Measurements from ENCODE around the gene ASMTL. TPM values are rescaled to one million over a fixed set of nuclear protein-coding genes. Genes with fewer than 3 reads are reported as not detected.
A peak's percentile ranks its signal among the peaks of the same experiment; 100 is the strongest.
"Not testable (repeated sequence)": the region's sequence is repeated elsewhere in the genome, so short reads cannot be mapped to it uniquely, and the experiment has no call there.

The ASMTL gene
- total RNA-seq, 8 experiments from 2014 or later = 15.1 to 46.3 (median 23.4) TPM

DNA sequence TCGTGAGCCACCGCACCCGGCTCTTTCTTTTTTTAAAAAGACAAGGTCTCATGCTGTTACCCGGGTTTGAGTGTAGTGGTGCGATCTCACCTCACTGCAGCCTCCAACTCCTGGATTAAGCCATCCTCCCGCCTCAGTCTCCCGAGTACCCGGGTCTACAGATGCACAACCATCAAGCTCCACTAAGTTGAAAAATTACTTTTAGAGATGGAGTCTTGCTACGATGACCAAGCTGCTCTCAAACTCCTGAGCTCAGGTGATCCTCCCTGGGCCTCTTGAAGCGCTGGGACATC lies 62.8 kb downstream of the ASMTL start:
- no peak overlapping the region for H3K4me3 ChIP-seq
- H3K4me1 ChIP-seq (replicated peaks in 1 of 2) = peaks cover 15 to 18% of the 10 kb centered on the region in 2 donors
- no peak for ATAC-seq (replicated peaks in 6 of 8)
- H3K27ac ChIP-seq = no peak overlapping the region
- in situ Hi-C loops (cut with MboI; ENCODE audit: low pct_unique_long_range_greater_than_20kb in 2 of 9, low sequenced_read_pairs in 9 of 9, unreplicated experiment in 9 of 9) = no loop called here
- WGBS, 10 experiments = 80 to 100% (median 90%) methylated on average over 1 to 9 of the region's 10 CpGs; no CpG with 5 or more reads in 3 of the 10 experiments

DNA sequence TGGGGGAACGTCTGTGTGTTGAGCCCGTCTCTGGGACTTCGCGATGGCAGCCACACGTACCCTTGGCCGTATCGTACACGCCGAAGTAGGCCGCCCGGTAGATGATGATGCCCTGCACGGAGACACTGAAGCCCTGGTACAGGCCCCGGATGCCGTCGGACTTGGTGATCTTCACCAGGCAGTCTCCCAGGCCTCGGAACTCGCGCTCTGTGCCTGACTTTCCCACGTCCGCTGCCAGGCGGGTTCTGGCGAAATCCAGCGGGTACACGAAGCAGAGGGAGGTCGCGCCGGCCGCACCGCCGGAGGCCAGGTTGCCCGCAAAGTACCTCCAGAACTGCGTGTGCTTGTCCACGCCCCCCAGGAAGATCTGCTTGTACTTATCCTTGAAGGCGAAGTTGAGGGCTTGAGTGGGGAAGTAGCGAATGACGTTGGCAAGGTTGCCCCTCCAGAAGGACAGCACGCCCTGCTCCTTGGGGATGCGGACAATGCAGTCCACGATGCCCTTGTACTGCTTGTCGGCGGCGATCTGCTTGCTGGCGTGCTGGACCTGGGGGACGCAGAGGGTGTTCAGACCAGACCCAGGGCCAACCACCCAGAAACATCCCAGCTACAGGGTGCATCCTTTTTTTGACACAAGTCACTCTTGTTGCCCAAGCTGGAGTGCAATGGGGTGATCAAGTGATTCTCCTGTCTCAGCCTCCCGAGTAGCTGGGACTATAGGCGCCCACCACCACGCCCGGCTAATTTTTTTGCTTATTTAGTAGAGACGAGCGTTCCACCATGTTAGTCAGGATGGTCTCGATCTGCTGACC lies 63.3 kb downstream of the ASMTL start:
- in situ Hi-C loops (cut with MboI; ENCODE audit: low pct_unique_long_range_greater_than_20kb in 2 of 9, low sequenced_read_pairs in 9 of 9, unreplicated experiment in 9 of 9) = no loop called here
- Histone ChIP-seq H3K4me3 (no peak overlapping the region), H3K27ac (no peak overlapping the region), H3K4me1 (replicated peaks in 1 of 2) (peaks cover 12 to 15% of the 10 kb centered on the region in 2 donors)
- no peak for ATAC-seq (replicated peaks in 6 of 8)
- WGBS, 10 experiments = 90 to 100% (median 98%) methylated on average over 1 to 8 of the region's 51 CpGs; no CpG with 5 or more reads in 3 of the 10 experiments

DNA sequence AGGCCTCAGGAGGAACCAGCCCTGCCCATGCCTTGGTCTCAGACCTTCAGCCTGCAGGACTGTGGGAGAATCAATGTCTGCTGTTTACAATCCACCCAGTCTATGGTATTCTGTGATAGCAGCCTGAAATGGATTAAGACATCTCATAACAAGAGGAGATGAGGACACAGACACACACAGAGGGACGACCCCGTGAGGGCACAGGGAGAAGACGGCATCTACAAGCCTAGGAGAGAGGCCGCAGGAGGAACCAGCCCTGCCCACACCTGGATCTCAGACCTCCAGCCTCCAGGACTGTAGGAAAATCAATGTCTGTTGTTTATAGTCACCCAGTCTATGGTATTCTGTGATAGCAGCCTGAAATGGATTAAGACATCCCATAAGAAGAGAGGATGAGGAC lies 64.1 kb downstream of the ASMTL start:
- 90 to 100% (median 95%) methylated on average over 1 to 3 of the region's 4 CpGs; no CpG with 5 or more reads in 6 of the 10 experiments for WGBS, 10 experiments
- Histone ChIP-seq H3K27ac (no peak overlapping the region), H3K4me1 (replicated peaks in 1 of 2) (peaks cover 7 to 9% of the 10 kb centered on the region in 2 donors), H3K4me3 (no peak overlapping the region)
- ATAC-seq (replicated peaks in 6 of 8) = no peak
- in situ Hi-C loops (cut with MboI; ENCODE audit: low pct_unique_long_range_greater_than_20kb in 2 of 9, low sequenced_read_pairs in 9 of 9, unreplicated experiment in 9 of 9) = no loop called here

DNA sequence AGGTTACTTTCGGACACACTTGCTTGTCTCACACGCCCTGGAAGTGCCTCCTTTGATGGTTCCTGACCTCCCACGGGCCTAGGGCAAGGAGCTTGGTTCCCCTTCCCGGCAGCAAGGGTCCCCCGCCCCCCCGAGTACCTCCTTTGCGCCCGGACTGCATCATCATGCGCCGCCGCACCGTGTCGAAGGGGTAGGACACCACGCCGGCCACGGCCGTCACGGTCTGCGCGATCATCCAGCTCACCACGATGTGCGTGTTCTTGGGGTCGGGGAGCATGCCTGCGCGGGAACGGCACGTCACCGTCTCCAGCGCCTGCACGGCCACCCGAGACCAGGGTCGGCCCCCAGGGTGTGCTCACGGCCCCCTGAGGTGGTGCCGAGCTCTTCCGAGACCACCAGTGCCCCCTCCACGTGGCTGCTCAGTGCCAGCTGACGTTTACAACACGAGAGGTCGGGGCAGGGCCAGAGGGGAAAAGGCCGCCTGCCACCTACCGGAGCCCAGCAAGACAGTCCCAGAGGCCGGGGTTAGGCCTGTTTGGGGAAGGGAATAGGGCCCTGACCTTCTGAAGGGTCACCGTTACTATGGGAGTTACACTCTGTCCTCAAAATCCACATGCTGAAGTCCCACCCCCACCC lies 65.5 kb downstream of the ASMTL start:
- H3K4me3 ChIP-seq = no peak overlapping the region
- H3K27ac ChIP-seq = no peak overlapping the region
- ATAC-seq (replicated peaks in 6 of 8) = no peak
- in situ Hi-C loops (cut with MboI; ENCODE audit: low pct_unique_long_range_greater_than_20kb in 2 of 9, low sequenced_read_pairs in 9 of 9, unreplicated experiment in 9 of 9) = no loop called here
- WGBS, 10 experiments = 98 to 100% (median 100%) methylated on average over 1 to 7 of the region's 43 CpGs; no CpG with 5 or more reads in 7 of the 10 experiments
- H3K4me1 ChIP-seq (replicated peaks in 1 of 2) = peaks cover 2 to 3% of the 10 kb centered on the region in 2 donors

DNA sequence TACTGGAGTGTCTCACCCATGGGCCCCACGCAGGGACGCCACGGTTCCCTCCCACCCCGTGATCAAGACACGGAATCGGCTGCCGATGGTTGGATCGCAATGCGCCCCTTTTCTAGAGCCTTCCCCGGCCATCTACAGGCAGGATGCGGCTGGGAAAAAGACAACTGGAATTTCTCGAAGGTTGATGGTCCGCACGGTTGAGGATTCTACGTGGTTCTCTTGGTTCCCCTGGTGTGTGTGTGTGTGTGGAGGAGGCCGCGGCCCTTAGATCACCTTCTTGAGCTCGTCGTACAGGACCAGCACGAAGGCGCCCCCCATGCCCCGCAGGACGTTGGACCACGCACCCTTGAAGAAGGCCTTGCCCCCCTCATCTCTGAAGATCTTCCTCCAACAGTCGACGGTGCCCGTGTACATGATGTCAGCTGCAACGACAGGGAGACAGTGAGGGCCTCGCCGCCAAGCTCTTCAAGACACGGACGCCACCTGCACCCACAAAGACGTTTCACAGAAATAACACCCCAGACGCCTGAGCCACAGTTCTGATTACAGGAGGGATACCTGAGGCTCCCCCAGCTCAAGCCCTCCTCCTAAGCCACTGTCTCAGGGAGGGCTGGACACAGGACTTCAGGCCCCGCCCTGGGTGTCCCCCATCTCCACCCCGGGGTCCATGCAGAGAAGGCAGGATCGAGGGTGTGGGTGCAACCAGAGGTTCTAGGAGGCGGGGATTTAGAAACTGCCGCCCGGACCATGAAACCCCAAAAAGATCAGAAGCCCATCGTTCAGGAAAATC lies 66.2 kb downstream of the ASMTL start:
- Histone ChIP-seq H3K4me3 (no peak overlapping the region), H3K4me1 (replicated peaks in 1 of 2) (peaks cover 2 to 3% of the 10 kb centered on the region in 2 donors), H3K27ac (no peak overlapping the region)
- in situ Hi-C loops (cut with MboI; ENCODE audit: low pct_unique_long_range_greater_than_20kb in 2 of 9, low sequenced_read_pairs in 9 of 9, unreplicated experiment in 9 of 9) = no loop called here
- WGBS, 10 experiments = 97 to 100% (median 99%) methylated on average over 3 to 7 of the region's 41 CpGs; no CpG with 5 or more reads in 6 of the 10 experiments
- ATAC-seq (replicated peaks in 6 of 8) = peak in 4 of 8 experiments; percentile 9 to 15 (median 12)

DNA sequence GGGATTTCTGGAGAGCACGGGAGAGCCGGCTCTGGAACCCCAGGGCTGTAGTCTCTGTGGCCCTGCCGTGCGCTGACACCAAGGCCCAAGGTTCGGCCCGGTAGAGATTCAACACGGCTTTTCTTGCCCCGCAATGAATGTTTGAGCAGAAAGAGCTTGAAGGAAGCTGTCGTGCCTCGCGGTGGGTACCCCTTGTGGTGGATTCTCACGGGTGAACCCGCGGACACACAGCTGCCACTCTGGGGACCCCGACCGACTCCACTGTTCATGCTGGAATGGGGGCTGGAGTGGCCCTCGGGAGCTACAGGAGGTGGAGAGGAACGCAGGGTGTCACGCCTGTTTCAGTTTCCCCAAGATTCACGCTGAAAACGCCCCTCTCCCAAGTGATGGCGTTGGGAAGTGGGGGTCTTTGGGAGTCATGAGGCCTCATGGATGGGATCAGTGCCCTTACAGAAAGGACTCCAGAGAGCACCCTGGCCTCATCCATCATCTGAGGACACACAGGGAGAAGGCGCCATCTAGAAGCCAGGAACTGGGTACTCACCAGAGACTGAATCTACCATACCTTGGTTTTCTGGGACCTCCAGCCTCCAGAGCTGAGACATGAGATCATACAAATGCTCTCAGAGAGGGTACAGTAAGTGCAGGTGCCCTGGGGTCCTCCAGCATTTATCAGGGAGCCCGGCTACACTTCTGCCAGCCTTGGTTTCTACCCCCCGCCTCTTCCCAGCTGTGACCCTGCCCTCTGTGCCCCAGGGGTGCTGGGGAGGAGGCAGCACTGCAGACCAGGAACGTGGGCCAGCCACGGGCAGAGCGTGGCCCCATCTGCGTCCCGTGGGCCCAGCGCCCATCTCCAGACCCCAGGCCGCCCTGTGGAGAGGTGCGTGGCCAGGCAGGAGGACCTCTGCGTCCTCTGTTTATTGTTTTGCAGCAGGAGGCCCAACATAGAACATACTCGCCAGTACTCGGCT lies 67.2 kb downstream of the ASMTL start:
- Histone ChIP-seq H3K4me3 (no peak overlapping the region), H3K27ac (no peak overlapping the region), H3K4me1 (replicated peaks in 1 of 2) (no peaks in the 10 kb centered on the region)
- ATAC-seq (replicated peaks in 6 of 8) = peak in 5 of 8 experiments; percentile 10 to 40 (median 33)
- WGBS, 10 experiments = 80 to 100% (median 95%) methylated on average over 2 to 16 of the region's 36 CpGs; no CpG with 5 or more reads in 2 of the 10 experiments
- in situ Hi-C loops (cut with MboI; ENCODE audit: low pct_unique_long_range_greater_than_20kb in 2 of 9, low sequenced_read_pairs in 9 of 9, unreplicated experiment in 9 of 9) = no loop called here

DNA sequence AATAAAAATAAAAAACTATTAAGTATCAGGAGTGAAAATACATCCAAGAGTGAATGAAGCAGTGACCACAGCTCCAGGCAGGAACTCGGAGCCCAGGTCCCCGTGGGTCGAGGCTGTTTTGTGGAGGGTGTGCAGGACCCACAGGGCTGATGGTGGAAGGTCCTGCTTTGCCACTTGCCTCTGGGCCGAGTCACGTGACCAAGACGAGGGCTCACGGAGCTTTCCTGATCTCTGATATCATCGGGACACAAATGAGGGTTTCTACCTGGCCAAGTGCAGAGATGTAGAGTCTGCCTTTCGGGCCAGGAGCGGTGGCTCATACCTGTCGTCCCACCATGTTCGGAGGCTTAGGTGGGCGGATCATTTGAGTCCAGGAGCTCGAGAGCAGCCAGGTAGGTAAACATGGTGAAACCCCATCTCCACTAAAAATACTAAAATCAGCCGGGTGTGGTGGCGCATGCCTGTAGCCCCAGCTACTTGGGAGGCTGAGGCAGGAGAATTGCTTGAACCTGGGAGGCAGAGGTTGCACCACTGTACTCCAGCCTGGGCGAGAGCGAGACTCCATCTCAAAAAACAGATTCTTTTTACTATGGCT lies 68.0 kb downstream of the ASMTL start:
- no peak for ATAC-seq (replicated peaks in 6 of 8)
- Histone ChIP-seq H3K27ac (no peak overlapping the region), H3K4me1 (replicated peaks in 1 of 2) (no peaks in the 10 kb centered on the region), H3K4me3 (no peak overlapping the region)
- 71 to 100% (median 95%) methylated on average over 1 to 5 of the region's 18 CpGs; no CpG with 5 or more reads in 3 of the 10 experiments for WGBS, 10 experiments
- in situ Hi-C loops (cut with MboI; ENCODE audit: low pct_unique_long_range_greater_than_20kb in 2 of 9, low sequenced_read_pairs in 9 of 9, unreplicated experiment in 9 of 9) = no loop called here

DNA sequence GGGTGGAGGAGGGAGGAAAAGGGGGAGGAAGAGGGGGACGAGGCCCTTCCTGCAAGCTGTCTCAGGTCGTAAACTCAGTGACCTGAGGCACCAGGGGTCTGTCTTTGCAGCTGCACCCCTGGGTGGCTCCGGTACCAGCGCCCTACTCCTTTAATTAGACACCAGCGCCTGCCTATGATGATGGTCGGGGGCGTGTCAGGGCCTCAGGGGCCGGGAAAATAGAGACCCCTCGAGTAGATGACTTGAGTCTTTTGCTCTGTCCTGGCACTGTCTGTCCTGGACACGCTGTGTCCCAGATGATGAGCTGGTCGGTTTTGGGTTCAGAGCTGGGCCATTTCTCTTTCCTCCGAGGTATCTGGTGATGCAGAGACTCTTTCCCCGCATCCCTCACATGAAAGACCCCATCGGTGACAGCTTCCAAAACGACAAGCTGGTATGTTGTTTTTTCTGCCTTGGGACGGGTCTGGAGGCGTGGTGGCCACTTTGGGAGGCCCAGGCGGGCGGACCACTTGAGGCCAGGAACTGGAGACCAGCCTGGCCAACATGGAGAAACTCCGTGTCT lies 72.0 kb downstream of the ASMTL start:
- H3K27ac ChIP-seq = no peak overlapping the region
- in situ Hi-C loops (cut with MboI; ENCODE audit: low pct_unique_long_range_greater_than_20kb in 2 of 9, low sequenced_read_pairs in 9 of 9, unreplicated experiment in 9 of 9) = no loop called here
- no peak overlapping the region for H3K4me3 ChIP-seq
- peak in 6 of 8 experiments; percentile 3 to 29 (median 14) for ATAC-seq (replicated peaks in 6 of 8)
- H3K4me1 ChIP-seq (replicated peaks in 1 of 2) = no peaks in the 10 kb centered on the region
- 61 to 96% (median 91%) methylated on average over 2 to 5 of the region's 20 CpGs; no CpG with 5 or more reads in 5 of the 10 experiments for WGBS, 10 experiments

DNA sequence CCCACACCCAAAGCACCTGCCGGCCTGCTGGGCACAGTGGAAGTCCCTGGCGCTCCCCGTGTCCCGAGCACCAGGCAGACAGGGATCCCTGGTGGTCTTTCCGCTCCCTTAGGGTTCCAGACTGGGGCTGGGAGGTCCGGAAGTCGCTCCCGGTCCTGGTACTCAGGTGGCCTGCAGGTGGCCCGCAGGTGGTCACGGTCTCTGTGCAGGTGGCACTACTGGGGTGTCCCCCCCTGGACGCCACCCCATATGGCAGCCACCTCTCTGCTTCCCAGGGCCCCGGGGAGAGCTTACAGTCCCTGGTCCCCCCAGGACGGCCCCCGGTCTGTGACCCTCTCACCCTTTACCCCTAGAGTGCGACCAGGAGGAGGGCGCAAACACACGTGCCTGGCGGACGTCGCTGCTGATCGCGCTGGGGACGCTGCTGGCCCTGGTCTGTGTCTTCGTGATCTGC lies 74.4 kb downstream of the ASMTL start:
- Histone ChIP-seq H3K4me3 (no peak overlapping the region), H3K27ac (no peak overlapping the region), H3K4me1 (replicated peaks in 1 of 2) (no peaks in the 10 kb centered on the region)
- in situ Hi-C loops (cut with MboI; ENCODE audit: low pct_unique_long_range_greater_than_20kb in 2 of 9, low sequenced_read_pairs in 9 of 9, unreplicated experiment in 9 of 9) = no loop called here
- WGBS, 10 experiments = 40 to 100% (median 96%) methylated on average over 1 to 7 of the region's 24 CpGs; no CpG with 5 or more reads in 6 of the 10 experiments
- ATAC-seq (replicated peaks in 6 of 8) = peak in 3 of 8 experiments; percentile 14 to 25 (median 24)

DNA sequence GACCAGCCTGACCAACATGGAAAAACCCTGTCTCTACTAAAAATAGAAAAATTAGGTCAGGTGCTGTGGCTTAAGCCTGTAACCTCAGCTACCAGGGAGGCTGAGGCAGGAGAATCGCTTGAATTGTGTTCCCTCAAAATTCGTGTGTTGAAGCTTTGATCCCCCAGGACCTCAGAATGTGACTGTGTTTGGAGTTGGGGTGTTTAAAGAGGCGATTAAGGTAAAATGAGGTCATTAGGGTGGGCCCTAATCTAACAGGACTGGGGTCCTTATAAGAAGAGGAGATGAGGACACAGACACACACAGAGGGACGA lies 84.4 kb downstream of the ASMTL start:
- in situ Hi-C loops (cut with MboI; ENCODE audit: low pct_unique_long_range_greater_than_20kb in 2 of 9, low sequenced_read_pairs in 9 of 9, unreplicated experiment in 9 of 9) = no loop called here
- no peak for ATAC-seq (replicated peaks in 6 of 8)
- Histone ChIP-seq H3K4me1 (replicated peaks in 1 of 2) (no peaks in the 10 kb centered on the region), H3K4me3 (no peak overlapping the region), H3K27ac (no peak overlapping the region)
- 60 to 100% (median 80%) methylated on average over 1 to 2 of the region's 4 CpGs; no CpG with 5 or more reads in 3 of the 10 experiments for WGBS, 10 experiments

DNA sequence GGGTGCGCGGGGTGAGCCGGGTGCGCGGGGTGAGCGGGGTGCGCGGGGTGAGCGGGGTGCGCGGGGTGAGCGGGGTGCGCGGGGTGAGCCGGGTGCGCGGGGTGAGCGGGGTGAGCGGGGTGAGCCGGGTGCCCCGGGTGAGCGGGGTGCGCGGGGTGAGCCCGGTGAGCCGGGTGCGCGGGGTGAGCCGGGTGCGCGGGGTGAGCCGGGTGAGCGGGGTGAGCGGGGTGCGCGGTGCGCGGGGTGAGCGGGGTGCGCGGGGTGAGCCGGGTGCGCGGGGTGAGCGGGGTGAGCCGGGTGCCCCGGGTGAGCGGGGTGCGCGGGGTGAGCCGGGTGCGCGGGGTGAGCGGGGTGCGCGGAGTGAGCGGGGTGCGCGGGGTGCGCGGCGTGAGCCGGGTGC lies 86.3 kb downstream of the ASMTL start:
- in situ Hi-C loops (cut with MboI; ENCODE audit: low pct_unique_long_range_greater_than_20kb in 2 of 9, low sequenced_read_pairs in 9 of 9, unreplicated experiment in 9 of 9) = not testable (repeated sequence)
- no CpG with 5 or more reads among the region's 63 CpGs for WGBS, 10 experiments

DNA sequence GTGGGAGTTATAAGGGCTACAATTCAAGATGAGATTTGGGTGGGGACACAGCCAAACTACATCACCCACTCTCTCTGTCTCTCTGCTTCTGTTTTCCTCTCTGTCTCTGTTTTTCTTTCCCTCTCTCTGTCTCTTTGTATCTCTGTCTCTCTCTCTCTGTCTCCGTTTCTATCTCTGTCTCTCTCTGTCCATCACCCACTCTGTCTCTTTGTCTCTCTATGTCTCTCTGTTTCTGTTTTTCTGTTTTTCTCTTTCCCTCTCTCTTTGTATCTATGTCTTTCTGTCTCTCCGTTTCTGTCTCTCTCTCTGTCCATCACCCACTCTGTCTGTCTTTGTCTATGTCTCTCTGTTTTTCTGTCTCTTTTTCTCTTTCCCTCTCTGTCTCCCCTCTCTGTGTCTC lies 90.8 kb downstream of the ASMTL start:
- in situ Hi-C loops (cut with MboI; ENCODE audit: low pct_unique_long_range_greater_than_20kb in 2 of 9, low sequenced_read_pairs in 9 of 9, unreplicated experiment in 9 of 9) = no loop called here
- no peak overlapping the region for H3K27ac ChIP-seq
- H3K4me3 ChIP-seq = no peak overlapping the region
- no peaks in the 10 kb centered on the region for H3K4me1 ChIP-seq (replicated peaks in 1 of 2)
- ATAC-seq (replicated peaks in 6 of 8) = no peak
- 16 to 100% (median 76%) methylated on average over 1 to 2 of the region's 2 CpGs for WGBS, 10 experiments

More for the DNA sequence above, 86.3 kb downstream of the ASMTL start:
- H3K4me3 ChIP-seq; ATAC-seq (replicated peaks in 6 of 8); H3K27ac ChIP-seq; H3K4me1 ChIP-seq (replicated peaks in 1 of 2): not testable (repeated sequence)

All from motor neuron (in vitro differentiated cells).